ENCODE measurements around the gene MAST3. TPM values are rescaled to one million over a fixed set of nuclear protein-coding genes. Genes with fewer than 3 reads are reported as not detected.

Gene MAST3
- total RNA-seq, 3 donors from 2014 or later = 25.2 to 37.3 (median 34.7) TPM

DNA sequence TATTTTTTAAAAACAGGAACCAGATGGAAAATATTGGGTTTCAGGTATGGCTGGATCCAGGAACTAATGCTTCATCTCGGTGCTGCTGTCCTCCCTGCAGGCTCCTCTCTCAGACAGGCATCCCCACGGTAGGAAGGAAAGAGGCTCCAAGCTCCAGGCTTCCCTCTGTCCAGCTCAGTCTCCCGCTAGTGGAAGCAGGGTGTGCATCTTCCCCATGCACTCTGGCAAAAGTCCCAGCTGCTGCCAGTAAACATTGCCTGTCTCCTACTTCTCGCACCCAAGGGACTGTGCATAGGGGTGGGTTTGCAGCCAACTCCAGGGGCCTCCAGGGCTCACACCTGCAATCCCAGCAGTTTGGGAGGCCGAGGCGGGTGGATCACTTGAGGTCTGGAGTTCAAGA is 40.0 kb upstream of the MAST3 start:
- Histone ChIP-seq H3K4me3 (no peak overlapping the region), H3K4me1 (ENCODE audit: low read depth) (peaks cover 3% of the 10 kb centered on the region), H3K36me3 (ENCODE audit: low read depth) (no peaks in the 10 kb centered on the region), H3K9me3 (no peaks in the 10 kb centered on the region)
- ATAC-seq (peak; percentile 20), DNase-seq (peak in 2 of 3 donors; percentile 36 to 47)
- TF ChIP-seq, protein P1, sequence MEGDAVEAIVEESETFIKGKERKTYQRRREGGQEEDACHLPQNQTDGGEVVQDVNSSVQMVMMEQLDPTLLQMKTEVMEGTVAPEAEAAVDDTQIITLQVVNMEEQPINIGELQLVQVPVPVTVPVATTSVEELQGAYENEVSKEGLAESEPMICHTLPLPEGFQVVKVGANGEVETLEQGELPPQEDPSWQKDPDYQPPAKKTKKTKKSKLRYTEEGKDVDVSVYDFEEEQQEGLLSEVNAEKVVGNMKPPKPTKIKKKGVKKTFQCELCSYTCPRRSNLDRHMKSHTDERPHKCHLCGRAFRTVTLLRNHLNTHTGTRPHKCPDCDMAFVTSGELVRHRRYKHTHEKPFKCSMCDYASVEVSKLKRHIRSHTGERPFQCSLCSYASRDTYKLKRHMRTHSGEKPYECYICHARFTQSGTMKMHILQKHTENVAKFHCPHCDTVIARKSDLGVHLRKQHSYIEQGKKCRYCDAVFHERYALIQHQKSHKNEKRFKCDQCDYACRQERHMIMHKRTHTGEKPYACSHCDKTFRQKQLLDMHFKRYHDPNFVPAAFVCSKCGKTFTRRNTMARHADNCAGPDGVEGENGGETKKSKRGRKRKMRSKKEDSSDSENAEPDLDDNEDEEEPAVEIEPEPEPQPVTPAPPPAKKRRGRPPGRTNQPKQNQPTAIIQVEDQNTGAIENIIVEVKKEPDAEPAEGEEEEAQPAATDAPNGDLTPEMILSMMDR (IDR thresholded peaks at IDR 0.05) = no peak
- intact Hi-C loops (cut with DNase I, micrococcal nuclease) = loop anchor here in 1 of 2 donors (5.0 kb wide), 1 partner anchor 50 kb away; the partner anchor contains the start of gene ARRDC2

DNA sequence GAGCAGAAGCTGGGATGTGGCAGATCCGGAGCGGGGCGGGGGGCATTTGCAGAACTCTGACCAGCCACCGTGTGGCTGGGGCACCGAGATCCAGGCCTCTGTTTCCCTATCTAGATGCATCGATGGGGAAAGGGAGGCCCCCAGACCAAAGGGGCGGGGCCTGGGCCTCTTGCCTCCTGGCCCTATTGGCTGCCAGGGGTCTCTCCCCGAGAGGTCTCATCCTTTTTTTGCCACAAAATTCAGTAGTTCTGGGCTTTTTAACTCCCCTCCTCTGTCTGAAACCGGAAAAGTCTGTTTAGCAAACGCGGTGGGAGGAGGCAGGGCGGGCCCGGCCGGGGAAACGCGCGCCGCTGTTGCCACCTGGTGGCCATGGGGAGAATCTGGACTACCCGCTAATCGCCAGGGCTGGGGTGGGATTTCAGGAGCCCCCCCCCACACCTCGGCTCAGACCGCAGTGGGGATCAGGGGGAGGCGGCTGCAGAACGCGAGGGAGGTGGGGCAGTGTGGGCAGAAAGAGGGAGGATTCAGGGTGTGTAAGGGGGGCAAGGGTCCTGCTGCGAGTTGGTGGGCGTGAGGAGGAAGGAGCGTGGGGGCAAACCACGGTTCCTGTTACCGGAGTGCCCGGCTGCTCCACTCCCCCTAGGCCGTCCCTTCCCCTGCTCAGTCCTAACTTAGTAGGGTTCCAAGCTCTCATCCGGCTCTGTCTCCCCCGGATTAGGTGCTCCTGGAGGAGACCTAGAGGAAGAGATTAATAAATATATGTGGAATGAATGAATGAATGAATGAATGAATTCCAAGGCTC is 39.2 kb upstream of the MAST3 start:
- Histone ChIP-seq H3K4me3 (no peak overlapping the region), H3K36me3 (ENCODE audit: low read depth) (no peaks in the 10 kb centered on the region), H3K4me1 (ENCODE audit: low read depth) (peaks cover 3% of the 10 kb centered on the region), H3K9me3 (no peaks in the 10 kb centered on the region)
- intact Hi-C loops (cut with DNase I, micrococcal nuclease) = loop anchor here (2.0 to 5.0 kb wide), 2 partner anchors 51 to 52 kb away; partner anchors contain the start of gene ARRDC2 (in 1 of the 2)
- ATAC-seq (peak; percentile 96), DNase-seq (peak; percentile 80 to 87 (median 84))
- TF ChIP-seq, protein P1 (IDR thresholded peaks at IDR 0.05) = peak; percentile 87

DNA sequence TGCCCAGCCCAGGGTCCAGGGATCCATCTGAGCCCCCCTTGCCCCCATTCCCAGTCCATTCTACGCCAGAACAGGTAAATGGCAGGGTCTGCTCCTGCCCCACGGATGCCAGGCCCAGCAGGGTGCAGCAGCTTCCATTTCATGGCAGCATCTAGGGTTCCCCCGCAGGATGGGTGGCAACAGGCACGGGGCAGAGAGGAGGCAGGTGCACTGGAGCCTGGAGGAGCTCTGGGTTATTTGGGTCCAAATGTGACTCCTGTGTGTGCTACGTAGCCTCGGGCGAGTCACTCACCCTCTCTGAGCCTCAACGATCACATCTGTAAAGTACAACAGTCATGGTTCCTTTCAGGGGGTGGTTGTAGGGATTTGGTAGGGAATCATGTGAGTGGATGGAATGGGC is 38.3 kb upstream of the MAST3 start:
- no peak for ATAC-seq
- intact Hi-C loops (cut with DNase I, micrococcal nuclease) = loop anchor here (2.0 to 5.0 kb wide), 2 partner anchors 52 kb away; partner anchors contain the start of gene ARRDC2 (in 1 of the 2)

DNA sequence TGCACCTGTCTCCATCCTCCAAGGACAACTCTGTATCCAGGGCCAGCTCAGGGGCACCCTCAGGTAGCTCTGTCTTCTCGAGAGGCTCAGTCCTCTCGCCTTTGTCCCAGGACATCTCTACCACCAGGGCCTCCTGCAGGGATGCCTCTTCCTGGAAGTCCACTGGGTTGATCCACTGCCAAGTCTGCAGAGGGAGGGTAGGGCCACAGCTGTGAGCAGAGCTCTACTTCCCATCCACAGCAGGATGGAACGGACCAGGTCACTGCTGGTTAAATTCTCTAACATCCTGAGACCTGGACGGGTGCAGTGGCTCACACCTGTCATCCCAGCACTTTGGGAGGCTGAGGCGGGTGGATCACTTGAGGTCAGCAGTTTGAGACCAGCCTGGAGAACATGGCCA is 37.7 kb upstream of the MAST3 start:
- ATAC-seq = no peak
- peaks cover 5% of the 10 kb centered on the region for H3K4me1 ChIP-seq (ENCODE audit: low read depth)
- H3K9me3 ChIP-seq = no peaks in the 10 kb centered on the region
- intact Hi-C loops (cut with DNase I, micrococcal nuclease) = loop anchor here (2.0 to 5.0 kb wide), 2 partner anchors 53 kb away; partner anchors contain the start of gene ARRDC2 (in 1 of the 2)
- DNase-seq = no peak
- TF ChIP-seq, protein P1 (IDR thresholded peaks at IDR 0.05) = no peak
- no peak overlapping the region for H3K4me3 ChIP-seq
- no peaks in the 10 kb centered on the region for H3K36me3 ChIP-seq (ENCODE audit: low read depth)

More for the DNA sequence above, 38.3 kb upstream of the MAST3 start:
- Histone ChIP-seq H3K9me3 (no peaks in the 10 kb centered on the region), H3K4me1 (ENCODE audit: low read depth) (peaks cover 3% of the 10 kb centered on the region), H3K4me3 (no peak overlapping the region), H3K36me3 (ENCODE audit: low read depth) (no peaks in the 10 kb centered on the region)
- DNase-seq = no peak
- TF ChIP-seq, protein P1 (IDR thresholded peaks at IDR 0.05) = no peak

DNA sequence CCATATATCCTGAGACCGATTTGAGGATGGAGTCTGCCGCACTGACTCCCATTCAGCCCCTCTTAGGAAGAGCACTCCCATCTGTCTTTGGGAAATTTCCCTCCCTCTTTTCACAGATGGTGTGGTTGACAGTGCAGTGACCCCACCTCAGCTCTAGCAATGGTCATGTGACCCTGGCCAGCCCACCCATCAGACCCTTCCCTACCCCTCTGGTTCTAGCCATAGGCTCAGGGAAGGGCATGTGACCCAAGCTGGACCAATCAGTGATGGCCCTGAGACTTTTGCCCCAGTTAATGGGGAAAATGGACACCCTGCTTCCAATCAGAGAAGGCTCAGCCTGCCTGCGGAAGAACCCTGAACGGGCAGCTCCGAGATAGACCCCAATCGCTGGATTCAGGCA is 37.1 kb upstream of the MAST3 start:
- Histone ChIP-seq H3K9me3 (no peaks in the 10 kb centered on the region), H3K36me3 (ENCODE audit: low read depth) (no peaks in the 10 kb centered on the region), H3K4me3 (no peak overlapping the region), H3K4me1 (ENCODE audit: low read depth) (peaks cover 6% of the 10 kb centered on the region)
- intact Hi-C loops (cut with DNase I, micrococcal nuclease) = no loop called here
- DNase-seq (no peak), ATAC-seq (no peak)
- TF ChIP-seq, protein P1 (IDR thresholded peaks at IDR 0.05) = no peak
